Urothelium cell line (cell line): ENCODE data around the gene HOXB6.

Source experiments
- DNase-seq: peaks from one replicate; pipeline ENCODE4 v3.0.0; 2011; ENCODE audit warnings: low spot score, mixed read lengths
- FAIRE-seq: peaks from 2 replicates; lab custom pipeline; 2011; peaks lifted over from hg19 to GRCh38; lab: Jason Lieb, UNC

Gene HOXB6

DNA sequence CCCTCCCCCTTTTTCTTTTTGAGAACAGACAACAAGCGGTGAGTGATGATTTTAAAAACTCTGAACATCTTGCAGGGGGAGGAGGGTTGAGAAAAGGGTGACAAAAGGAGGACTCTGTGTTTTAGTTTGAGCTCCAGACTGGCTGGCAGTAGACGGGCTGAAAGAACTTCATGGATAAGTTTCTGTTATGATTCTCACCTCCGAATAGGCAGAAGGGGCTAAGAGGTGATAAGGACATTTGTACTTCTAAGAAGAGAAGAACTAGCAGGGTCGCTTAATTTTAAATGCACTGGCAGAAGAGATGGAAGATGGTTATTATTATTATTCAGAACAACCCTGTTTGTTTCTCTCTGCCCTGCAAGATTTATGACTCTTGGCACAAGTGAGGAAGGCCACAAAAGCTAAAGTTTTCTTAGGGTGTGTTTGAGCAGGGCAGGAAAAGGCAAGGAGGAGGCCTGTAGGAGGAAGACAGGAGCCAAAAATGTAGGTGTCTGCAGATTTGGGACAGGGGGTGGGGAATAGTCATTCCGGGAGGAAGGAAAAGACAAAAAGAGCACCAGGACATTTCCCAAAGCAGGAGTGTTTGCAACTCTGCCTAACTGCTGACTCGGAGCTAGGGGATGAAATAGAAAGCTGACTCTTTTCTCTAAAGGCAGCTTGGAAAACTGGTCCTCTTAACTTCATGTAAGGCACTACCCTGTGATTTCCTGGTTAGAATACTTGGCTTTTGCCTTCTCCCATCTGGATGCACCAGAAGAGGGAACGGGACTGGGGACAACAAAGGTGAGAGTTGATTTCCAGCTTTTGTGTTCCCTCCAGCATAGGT is 48.0 kb downstream of the HOXB6 start:
- DNase-seq (no peak), FAIRE-seq (no peak)

DNA sequence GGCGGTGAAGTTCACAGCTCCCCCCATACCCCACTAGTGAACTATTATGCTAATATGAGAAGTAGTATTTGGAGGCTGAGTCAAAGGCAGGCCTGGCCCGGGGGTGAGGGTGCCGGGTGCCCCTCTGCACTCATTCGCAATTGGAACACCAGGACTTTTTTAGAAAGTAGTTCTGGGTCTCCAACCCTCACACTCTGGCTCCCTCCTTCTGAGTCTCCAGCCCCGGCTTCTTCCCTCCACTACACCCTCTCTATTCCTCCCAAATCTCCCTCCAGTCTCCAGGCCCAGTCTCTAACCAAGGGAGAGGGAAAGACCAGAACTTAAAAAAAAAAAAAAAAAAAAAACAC is 48.6 kb downstream of the HOXB6 start:
- no peak for DNase-seq
- no peak for FAIRE-seq

DNA sequence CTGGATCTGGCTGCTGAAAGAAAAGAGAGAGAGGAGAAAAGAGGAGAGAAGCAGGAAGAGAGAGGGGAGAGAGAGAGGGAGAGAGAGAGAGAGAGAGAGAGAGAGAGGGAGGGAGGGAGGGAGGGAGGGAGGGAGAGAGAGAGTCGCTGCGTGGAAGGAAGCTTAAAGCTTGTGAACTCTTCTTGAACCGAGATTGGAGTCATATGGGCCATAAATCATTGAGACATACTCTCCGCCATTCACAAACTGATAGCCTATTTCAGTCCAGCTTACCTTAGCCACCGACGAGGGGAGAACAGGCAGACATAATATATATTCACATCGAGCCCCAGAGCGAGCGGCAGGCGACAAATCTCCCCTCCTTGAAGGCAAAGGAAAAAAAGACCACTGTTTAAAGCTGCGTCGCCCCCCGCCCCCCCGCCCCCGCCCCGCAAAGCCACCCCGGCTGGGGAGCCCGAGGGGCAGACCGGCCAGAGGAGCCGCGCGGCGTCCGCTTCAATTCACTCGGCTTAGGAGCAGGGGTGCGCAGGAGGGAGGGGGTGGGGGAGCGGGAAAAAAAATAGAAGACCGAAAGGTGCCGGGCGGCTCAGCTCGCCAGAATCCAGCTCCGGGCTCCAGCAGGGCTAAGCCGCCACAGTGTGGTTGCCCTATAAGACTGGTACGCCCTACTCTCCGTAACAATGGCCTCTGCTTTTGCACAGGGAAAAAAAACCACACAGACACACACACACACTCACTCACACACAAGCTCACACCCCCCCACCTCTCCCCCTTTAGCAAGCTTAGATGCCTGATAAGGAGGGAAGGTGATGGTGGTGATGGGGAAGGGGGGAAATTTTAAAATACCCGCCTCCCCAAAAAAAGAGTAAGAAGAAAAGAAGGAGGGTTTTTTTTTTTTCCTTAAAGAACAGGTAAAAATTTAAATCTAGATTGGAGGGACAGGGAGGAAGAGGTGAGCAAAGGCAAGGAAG is 49.2 kb downstream of the HOXB6 start:
- FAIRE-seq (no peak), DNase-seq (no peak)

DNA sequence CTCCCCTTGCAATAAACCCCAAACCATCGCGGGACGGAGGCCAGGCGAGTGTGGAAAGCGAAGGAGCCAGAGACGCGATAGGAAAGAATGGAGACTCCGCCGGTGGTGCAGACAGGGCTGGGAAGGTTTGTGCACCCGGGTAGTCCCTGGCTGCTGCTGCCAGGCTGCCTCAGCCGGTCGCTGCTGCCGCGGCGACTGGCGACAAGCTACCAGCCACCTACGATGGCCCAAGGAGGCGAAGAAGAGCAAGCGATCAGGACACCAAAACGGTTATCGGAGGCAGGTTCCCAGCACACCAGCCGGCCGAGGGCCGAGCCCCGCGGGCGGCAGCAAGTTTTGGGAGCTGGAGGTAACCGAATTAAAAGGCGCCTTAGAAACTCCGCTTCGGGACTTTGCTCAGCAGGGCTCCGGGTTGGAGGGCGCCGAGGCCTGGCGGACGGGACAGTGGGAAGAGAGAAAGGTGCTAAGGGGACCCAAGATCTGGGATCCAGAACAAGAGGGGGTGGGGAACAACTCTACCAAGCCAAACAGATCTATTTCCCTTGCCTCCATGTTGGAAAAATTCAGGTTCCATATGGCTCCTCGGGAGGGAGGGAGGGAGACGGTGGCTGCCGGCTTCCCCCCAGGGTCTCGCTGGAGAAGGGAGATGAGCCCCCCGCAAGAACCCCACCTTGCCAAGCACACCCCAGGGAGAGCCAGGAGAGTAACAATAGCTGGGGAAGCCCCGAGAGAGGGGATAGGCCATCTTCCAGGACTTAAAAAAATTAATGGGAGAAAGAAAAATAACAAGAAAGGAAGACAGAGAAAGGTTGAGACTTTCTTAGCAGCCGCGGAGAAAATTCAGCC is 50.2 kb downstream of the HOXB6 start:
- DNase-seq = no peak
- FAIRE-seq = no peak

DNA sequence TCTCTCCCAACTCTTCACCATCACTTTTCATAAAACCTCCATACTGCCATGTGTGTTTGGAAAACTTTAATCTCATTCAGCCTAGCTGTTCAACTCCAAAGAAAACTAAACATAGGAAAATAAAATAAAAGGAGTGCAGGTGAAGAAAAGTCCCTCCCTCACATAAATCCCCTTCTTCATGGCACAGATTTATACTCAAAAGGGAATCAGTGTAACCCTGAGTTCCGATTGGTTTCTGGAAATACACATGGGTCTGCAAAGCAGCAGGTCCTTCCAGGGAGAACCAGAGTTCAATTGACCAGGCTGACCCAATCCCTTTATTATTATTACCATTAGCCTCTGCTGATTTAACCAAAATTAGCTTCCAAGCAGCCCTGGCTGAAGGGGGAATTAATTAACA is 51.0 kb downstream of the HOXB6 start:
- DNase-seq (no peak), FAIRE-seq (no peak)

DNA sequence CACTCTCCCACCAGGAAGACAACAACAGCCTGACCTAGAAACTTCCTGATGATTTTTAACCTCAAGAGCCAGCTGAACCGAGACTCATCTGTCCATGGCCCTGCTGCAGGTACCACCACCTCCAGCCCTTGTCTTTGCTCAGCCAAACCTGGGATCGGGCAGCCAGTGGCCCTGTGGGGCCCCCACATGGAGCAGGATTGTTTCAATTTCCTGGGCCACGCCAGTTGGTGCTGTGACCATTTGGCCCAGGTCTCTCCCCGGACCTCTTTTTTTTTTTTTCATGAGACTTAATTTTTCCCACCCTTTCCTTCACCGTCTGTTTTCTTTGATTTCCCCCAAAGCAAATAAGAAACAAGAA is 51.6 kb downstream of the HOXB6 start:
- DNase-seq (no peak), FAIRE-seq (no peak)

DNA sequence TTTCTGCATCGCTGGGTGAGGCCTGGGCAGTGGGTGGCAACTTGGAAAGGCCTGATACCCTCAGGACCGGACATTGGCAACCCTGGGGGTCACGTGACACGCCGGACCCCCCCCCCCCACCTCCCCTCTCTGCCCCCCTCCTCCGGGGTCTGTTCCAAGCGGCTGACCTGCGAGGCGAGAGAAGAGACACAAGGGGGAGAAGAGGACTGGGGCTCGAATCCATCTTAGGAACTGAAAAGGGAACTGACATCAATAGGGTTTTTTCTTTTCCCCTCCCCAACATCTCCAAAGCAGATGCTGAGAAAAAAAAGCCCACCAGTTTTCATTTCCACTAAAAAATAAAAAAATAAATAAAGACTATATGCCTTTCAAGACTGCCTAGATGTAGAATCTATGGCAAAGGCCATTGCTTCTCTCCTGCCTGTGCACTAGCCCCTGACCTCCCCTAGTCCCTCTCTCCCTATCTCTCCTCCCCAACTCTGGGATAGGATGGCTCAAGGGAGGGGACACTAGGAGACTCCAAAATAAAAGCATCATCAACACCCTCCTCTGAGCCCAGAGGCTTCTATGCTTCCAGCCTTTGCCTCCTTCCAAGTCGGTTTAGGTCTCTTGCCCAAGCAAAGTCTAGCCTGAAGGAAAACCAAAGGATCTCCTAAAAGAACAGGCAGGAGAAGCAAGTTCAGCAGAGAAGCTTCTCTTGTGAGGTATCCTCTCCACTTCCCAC is 52.2 kb downstream of the HOXB6 start:
- FAIRE-seq = no peak
- no peak for DNase-seq

DNA sequence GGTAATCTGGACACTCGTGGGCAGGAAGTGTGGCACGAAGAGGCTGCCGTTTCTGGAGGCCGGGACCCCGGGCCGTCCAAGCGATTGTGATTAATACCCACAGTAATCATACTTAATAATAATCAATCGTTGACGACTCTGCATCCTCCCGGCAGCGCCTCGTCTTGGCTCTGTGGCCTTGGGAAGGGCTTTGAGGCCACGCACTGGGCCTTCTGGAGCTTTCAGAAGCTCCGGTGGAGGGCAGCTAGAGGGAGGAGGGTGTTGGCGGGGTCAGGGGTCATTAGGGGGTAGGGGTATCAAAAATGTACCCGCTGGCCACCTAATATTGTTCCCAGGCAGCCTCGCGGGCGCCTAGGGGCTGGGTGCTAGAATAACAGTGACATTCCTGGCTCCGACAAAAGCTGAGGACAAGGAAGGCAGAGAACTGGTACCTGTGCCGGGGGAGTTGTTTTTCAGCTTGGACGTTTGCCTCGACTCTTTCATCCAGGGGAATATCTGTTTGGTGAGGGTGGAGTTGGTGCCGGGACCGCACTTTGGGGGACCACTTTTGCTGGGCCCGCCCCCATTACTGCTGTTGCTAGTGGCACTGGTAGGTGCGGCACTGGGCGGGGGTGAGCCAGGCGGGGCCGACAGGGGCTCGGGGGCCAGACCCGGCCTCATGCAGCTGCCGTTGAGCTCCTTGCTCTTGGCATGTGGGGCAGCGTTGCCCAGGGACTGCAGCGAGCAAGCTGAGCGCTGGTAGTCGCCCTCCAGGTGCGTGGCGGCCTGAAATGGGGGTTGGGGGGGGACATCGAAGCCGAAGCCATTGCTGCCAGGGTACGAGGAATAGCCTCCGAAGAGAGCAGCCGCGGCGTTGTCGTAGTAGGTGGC is 53.0 kb downstream of the HOXB6 start:
- no peak for FAIRE-seq

DNA sequence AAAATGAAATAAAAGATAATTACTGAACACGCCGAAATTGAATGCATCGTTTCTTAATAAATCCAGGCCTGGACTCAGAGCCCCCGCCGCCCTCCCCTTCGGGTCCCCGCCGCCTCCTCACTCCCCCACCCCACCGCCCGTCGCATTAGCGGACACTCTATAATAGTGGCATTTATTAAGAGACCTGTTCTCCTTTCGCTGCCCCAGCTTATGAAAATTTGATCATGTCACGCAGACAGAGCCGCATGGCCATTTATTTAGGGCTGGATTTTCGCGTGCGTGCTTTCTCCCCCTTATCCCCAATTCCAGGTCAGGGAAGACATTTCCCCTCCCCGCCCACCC is 53.6 kb downstream of the HOXB6 start:
- DNase-seq = no peak
- no peak for FAIRE-seq

More for the DNA sequence above, 53.0 kb downstream of the HOXB6 start:
- no peak for DNase-seq

DNA sequence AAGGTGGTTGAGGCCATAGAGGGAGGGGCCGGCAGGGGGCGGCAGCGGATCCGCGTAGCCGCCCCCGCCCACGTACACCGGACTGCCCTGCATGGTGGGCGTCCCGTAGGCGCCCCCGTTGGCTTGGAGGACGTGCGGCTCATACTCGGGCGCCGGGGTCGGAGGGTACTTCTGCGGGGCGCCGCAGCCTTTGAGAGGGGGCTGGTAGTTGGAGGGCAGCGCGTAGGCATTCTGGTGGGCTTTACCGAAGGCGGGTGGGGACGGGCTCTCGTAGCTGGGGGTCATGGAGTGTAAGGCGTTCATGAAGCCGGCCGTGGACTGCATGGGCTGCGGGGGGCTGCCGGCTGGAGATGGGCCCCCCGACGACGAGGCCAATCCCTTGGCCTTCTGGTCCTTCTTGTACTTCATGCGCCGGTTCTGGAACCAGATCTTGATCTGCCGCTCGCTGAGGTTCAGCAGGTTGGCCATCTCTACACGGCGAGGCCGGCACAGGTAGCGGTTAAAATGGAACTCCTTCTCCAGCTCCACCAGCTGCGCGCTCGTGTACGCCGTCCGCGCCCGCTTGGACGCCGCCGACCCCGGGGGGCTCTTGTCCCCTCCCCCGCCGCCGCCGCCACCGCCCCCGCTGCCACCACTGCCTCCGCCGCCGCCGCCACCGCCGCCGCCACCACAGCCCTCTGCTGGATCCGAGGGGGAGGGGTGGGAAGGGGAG is 54.1 kb downstream of the HOXB6 start:
- DNase-seq (no peak), FAIRE-seq (no peak)

DNA sequence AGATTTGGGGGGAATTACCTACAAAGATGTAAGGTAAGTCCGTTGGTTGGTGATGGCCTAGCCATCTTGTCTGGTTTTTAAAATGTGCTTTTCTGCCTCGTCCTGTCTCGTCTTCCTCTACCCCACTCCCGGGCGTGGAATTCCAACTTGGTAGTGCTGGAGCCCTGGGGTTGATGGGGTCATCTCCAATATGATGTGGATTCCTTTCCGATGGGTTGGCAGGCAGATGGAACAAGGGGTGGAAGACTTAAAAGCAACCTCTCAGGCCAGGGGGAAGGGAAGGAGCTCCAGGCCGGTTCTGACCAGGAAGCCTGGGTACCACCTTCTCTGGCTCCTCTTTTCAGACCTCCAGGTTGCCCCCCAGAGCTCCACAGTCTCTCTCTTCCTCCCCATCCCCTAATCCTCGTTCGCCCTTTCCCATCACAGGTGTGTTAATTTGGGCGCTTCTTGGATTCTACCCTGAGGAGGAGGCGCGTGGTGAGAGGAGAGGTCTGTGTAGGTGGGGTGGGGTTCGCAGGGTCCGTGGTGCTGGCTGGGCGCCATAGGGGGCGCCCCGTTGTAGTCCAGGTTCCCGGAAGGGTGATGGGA is 54.8 kb downstream of the HOXB6 start:
- FAIRE-seq = no peak
- DNase-seq = no peak

DNA sequence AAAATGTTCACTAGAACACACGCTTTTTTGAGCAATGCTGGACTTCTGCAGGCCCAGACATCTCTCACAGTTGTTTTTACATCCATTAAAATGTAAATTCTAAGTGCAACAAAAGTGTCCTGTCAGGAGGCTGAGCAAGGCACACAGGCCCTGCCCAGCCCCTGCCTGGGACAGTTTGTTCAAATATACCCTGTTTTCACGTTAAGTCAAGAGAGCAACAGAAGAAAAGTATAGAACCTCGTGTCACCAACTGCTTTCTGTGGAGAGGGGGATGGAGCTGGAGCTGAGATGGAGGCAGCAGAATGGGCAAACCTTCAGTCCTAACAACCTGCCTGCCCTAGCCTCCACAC is 55.5 kb downstream of the HOXB6 start:
- no peak for FAIRE-seq

DNA sequence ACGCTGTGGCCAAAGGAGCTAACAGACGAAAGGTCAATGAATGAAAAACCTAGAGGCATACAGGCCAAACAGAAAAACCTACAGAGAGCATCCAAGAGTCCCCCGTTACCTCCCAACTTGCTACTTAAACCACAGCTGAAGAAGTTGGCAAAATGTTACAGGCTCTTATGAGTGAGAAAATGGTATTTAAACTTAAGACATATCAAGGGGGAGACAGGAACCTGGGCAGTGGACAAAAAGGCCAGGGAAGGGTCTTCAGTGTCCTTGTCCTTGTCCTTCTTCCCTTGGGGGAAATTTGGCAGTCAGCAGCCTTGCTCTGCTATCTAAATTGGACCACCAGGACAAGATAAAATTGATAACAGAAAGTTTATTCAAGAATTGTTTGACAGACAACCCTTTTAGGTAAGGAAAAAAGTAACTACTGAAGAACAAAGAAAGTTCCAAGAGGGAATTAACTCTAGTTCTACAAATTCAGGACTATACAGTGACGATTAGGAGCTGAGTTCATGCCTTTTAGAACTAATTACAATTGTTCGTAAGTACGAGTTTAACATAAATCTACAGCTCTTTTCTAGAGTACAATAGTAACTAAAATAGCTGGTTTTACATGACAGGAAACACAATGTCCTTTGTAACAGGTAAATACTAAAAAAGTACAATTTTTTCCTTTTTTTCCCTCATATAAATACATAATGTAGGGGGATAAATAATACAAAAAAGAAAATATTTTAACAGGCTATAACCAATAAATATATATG is 56.1 kb downstream of the HOXB6 start:
- FAIRE-seq = no peak
- DNase-seq = no peak

More for the DNA sequence above, 55.5 kb downstream of the HOXB6 start:
- no peak for DNase-seq

DNA sequence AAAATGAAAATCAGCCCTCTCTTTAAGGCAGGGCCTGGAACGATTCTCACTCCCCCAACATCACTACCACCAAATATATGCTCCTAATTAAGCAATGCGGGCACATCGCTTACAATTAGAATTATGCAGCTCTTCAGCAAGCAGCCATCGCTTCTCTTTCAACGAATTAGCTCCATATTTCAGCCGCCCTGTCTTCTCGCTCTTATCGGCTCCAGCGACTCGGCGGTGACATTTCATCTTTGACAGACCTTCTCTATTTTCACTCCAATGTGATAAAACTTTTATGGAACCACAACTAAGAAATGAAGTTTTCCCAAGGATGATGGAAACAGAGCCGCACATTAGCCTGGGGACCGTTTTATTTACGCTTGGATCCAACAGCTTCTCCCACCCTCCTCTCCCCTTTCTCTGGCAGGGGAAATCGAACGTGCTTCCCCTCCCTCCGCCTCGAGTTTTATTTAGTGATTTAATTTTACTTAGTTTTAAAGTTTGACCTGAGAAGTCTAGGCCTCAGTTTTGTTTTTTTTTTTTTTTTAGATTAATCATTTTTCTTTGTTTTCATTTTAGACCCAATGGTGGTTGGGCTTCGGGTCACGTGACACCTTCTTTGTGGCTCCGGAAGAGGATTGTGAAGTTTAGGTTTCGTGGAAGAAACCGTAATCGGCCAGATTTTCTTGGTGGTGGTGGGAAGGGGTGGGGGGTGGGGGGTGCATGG is 56.8 kb downstream of the HOXB6 start:
- FAIRE-seq = no peak

DNA sequence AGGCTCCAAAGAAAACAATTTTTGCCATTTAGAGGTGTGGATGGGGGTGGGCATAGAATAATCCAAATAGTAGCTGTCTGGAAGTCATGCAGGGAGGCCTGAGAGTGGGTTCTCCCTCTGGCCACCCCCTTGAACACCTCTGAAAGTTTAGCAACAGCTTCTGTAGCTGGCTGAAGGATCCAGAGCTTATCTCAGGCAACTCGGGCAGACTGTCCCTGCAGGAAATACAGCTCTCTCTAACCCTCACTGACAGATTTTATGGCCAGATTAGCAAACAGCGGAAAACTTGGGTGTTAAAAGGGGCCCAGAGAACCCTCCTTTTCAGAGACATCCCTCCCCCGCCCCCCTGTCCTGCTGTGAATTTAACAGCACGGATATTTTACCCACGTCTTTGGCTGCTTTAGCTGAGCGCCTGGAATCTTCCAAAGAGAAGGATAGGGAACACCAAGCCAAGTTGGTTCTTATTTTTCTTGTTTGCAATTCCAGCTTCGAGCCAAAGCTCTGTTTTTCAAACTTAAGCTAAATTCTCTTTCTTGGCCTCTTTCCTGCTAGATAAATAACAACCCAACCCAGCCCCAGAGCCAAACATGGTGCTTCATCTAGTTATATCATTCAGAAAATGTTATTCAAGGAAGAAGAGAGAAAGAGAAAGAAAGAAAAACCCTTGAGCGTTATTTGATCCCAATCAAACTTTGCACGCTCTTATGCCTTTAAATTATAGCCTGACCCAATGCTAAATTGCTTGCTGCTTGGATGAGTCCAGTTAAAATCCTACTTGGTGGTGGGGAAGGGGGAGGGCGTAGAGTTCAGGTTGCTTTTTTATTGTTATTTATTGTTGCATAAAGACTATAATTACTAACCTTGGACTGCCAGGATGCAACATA is 57.6 kb downstream of the HOXB6 start:
- FAIRE-seq (no peak), DNase-seq (no peak)

More for the DNA sequence above, 56.8 kb downstream of the HOXB6 start:
- DNase-seq = no peak
